ENCODE data around the gene BLOC1S1. TPM values are rescaled to one million over a fixed set of nuclear protein-coding genes. Genes with fewer than 3 reads are reported as not detected.

Gene BLOC1S1
- total RNA-seq, 2 experiments from 2014 or later: 79.0 to 84.6 TPM

DNA sequence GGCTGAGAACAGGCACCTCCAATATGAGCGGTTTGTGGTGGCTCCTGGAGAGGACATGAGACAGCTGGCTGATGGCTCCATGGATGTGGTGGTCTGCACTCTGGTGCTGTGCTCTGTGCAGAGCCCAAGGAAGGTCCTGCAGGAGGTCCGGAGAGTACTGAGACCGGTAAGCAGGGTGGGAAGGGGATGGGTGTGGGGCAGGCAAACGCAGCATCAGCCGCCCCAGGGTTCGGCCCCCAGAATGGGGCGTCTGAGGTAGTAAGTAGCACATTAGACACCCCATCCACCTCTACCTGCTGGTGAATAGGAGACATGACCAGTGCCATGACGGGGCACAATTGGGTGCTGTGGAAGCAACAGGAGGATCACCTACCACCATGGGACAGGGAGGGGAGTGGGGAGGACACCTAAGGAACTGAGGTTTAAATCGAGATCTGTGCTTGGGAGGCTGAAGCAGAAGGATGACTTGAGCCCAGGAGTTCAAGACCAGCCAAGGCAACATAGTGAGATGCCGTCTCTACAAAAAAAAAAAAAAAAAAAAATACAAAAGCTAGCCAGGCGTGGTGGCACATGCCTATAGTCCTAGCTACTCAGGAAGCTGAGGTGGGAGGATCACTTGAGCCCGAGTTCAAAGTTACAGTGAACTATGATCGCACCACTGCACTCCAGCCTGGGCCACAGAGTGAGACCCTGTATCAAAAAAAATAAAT is 33.6 kb upstream of the BLOC1S1 start:
- ChIA-PET CTCF (interaction anchor here (0.8 to 1.3 kb wide), 4 partner anchors 11 to 25 kb away, joined by 3 to 8 read pairs (median 4); no protein-coding TSS in a partner anchor), POLR2A (interaction anchor here (0.6 to 1.0 kb wide), 4 partner anchors 8 to 333 kb away, joined by 3 read pairs; partner anchors contain the start of gene CD63)
- DNase-seq (no peak), ATAC-seq (no peak)
- Mint-ChIP-seq H3K4me1 (ENCODE audit: low read depth) (peaks cover 11% of the 10 kb centered on the region), H3K9me3 (no peaks in the 10 kb centered on the region), H3K27ac (no peak overlapping the region), H3K36me3 (ENCODE audit: low read depth) (no peaks in the 10 kb centered on the region), H3K4me3 (no peak overlapping the region), H3K27me3 (peaks cover 13% of the 10 kb centered on the region)
- intact Hi-C loops (cut with micrococcal nuclease): no loop called here
- TF ChIP-seq, protein P1, sequence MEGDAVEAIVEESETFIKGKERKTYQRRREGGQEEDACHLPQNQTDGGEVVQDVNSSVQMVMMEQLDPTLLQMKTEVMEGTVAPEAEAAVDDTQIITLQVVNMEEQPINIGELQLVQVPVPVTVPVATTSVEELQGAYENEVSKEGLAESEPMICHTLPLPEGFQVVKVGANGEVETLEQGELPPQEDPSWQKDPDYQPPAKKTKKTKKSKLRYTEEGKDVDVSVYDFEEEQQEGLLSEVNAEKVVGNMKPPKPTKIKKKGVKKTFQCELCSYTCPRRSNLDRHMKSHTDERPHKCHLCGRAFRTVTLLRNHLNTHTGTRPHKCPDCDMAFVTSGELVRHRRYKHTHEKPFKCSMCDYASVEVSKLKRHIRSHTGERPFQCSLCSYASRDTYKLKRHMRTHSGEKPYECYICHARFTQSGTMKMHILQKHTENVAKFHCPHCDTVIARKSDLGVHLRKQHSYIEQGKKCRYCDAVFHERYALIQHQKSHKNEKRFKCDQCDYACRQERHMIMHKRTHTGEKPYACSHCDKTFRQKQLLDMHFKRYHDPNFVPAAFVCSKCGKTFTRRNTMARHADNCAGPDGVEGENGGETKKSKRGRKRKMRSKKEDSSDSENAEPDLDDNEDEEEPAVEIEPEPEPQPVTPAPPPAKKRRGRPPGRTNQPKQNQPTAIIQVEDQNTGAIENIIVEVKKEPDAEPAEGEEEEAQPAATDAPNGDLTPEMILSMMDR (IDR thresholded peaks at IDR 0.05): no peak

DNA sequence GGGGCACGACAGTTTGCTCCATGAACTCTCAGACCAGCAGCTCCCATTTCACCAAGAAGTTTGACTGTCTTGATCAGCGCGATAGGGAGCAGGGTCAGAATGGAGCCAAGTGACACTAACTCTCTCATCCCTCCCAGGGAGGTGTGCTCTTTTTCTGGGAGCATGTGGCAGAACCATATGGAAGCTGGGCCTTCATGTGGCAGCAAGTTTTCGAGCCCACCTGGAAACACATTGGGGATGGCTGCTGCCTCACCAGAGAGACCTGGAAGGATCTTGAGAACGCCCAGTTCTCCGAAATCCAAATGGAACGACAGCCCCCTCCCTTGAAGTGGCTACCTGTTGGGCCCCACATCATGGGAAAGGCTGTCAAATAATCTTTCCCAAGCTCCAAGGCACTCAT is 32.2 kb upstream of the BLOC1S1 start:
- TF ChIP-seq, protein P1 (IDR thresholded peaks at IDR 0.05): no peak
- Mint-ChIP-seq H3K4me1 (ENCODE audit: low read depth) (peaks cover 17% of the 10 kb centered on the region), H3K36me3 (ENCODE audit: low read depth) (no peaks in the 10 kb centered on the region), H3K4me3 (no peak overlapping the region), H3K27ac (no peak overlapping the region), H3K27me3 (peaks cover 12% of the 10 kb centered on the region), H3K9me3 (no peaks in the 10 kb centered on the region)
- intact Hi-C loops (cut with micrococcal nuclease): no loop called here
- ATAC-seq (no peak), DNase-seq (no peak)
- ChIA-PET CTCF (interaction anchor here (1.2 kb wide), 1 partner anchor 27 kb away, joined by 8 read pairs; no protein-coding TSS in a partner anchor), POLR2A (no interaction called here)

DNA sequence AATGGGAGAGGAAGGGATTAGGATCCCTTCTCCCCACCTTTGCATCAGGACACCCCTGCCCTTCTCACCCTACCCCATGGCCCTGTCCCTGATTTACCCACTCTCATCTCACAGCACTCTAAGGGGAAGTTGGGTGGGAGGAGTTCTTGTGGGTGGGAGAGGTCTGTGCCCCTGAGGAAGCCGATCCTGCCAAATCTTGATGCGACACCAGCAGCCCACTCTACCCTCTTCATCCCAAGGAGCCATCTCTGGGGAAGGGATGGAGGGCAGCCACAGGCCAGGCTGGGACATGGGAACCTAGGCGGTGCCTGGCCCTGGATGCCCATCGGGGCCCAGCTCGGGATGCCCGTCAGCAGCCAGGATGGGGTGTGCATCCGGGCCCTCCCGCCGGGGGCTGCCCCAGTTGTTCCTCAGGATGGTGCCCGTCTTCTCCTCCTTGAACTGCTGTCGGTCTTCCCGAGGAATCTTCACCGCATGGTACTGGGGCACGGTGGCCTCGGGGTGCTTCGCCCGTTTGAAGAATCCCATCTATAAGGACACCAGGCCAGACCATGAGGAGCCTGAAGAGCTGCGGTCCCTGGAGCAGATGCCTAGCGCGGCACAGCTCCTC is 31.0 kb upstream of the BLOC1S1 start:
- no peak for ATAC-seq
- Mint-ChIP-seq H3K9me3 (no peaks in the 10 kb centered on the region), H3K4me3 (no peak overlapping the region), H3K36me3 (ENCODE audit: low read depth) (no peaks in the 10 kb centered on the region), H3K4me1 (ENCODE audit: low read depth) (peaks cover 17% of the 10 kb centered on the region), H3K27ac (no peak overlapping the region), H3K27me3 (peaks cover 10% of the 10 kb centered on the region)
- DNase-seq: no peak
- intact Hi-C loops (cut with micrococcal nuclease): no loop called here
- ChIA-PET POLR2A (no interaction called here), CTCF (no interaction called here)
- TF ChIP-seq, protein P1 (IDR thresholded peaks at IDR 0.05): no peak

DNA sequence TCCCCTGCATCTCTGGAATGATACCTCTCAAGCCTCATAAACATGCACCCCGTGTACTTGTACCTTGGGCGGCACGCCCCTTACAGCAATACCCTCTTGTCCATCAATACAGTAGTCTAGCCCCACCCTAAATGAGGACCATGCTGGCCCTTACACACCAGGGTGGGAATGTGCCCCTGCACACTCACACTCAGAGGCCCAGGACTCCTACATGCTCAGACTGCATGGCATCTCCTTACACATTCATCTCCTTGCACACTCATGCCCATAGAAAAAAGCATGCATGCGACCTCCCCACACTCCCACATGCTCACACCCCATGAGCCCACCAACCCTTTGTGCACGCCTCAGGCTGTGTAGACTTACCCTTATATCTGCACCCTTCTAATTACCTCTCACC is 30.2 kb upstream of the BLOC1S1 start:
- Mint-ChIP-seq H3K9me3 (no peaks in the 10 kb centered on the region), H3K36me3 (ENCODE audit: low read depth) (no peaks in the 10 kb centered on the region), H3K4me1 (ENCODE audit: low read depth) (peaks cover 17% of the 10 kb centered on the region), H3K27ac (no peak overlapping the region), H3K27me3 (peaks cover 10% of the 10 kb centered on the region), H3K4me3 (no peak overlapping the region)
- no peak for ATAC-seq
- CTCF ChIA-PET: interaction anchor here (1.0 to 1.2 kb wide), 2 partner anchors 20 to 41 kb away, joined by 3 read pairs; no protein-coding TSS in a partner anchor
- DNase-seq: no peak
- intact Hi-C loops (cut with micrococcal nuclease): no loop called here
- POLR2A ChIA-PET: no interaction called here
- TF ChIP-seq, protein P1 (IDR thresholded peaks at IDR 0.05): no peak
